HEK293 (cell line): ENCODE results near the gene TRAPPC13.

ENCODE experiments used
- CTCF ChIA-PET: fragments of 350-600 bp; formaldehyde crosslinking; extraction: SDS; loops from one replicate; lab custom pipeline; 2021; ENCODE audit warnings: antibody characterized with exemption; lab: Yijun Ruan, JAX
- POLR2A ChIA-PET: fragments of 300-600 bp; formaldehyde crosslinking; extraction: SDS; loops from one replicate; lab custom pipeline; 2020; ENCODE audit warnings: antibody characterized with exemption, inconsistent platforms; lab: Yijun Ruan, JAX
- H3K27ac ChIP-seq: fragments of 200-500 bp; sonication (Bioruptor generic); 2 replicates; pipeline ENCODE4 v1.5.1; 2014; ENCODE audit warnings: low read depth, low read length, control low read depth, inconsistent platforms; ENCODE audit errors: extremely low read depth
- H3K36me3 ChIP-seq, 2 experiments: fragments of 200-500 bp in 1 of 2; sonication (Bioruptor generic) in 1 of 2; 1 replicate in 1 of 2; 2 replicates in 1 of 2; pipeline ENCODE4 v1.5.1; 2014 to 2017; ENCODE audit warnings: inconsistent platforms in 2 of 2, low read length in 2 of 2; ENCODE audit not compliant: control insufficient read depth in 2 of 2, insufficient read depth in 1 of 2
- H3K4me1 ChIP-seq: fragments of 200-500 bp; sonication (Bioruptor generic); 2 replicates; pipeline ENCODE4 v1.5.1; 2014; ENCODE audit warnings: mild to moderate bottlenecking, low read length, inconsistent platforms; ENCODE audit not compliant: control insufficient read depth, insufficient read depth
- H3K4me3 ChIP-seq: 2 replicates; pipeline ENCODE4 v1.5.1; 2011; ENCODE audit warnings: low read depth, mild to moderate bottlenecking, control low read depth, low read length, moderate library complexity
- H3K9me3 ChIP-seq: fragments of 200-500 bp; sonication (Bioruptor generic); 2 replicates; pipeline ENCODE4 v1.5.1; 2014; ENCODE audit warnings: low read depth, low read length, inconsistent platforms; ENCODE audit not compliant: control insufficient read depth, insufficient read depth
- BCL11A ChIP-seq: fragments of 450-650 bp; formaldehyde crosslinking; IDR thresholded peaks from 2 replicates; pipeline ENCODE4 v1.5.1; 2016; ENCODE audit warnings: low read depth, missing biosample characterization, missing genetic modification characterization
- BCL11B ChIP-seq: fragments of 450-650 bp; formaldehyde crosslinking; IDR thresholded peaks from 2 replicates; pipeline ENCODE4 v1.5.1; 2016; ENCODE audit warnings: low read depth, missing biosample characterization, missing genetic modification characterization
- GLIS1 ChIP-seq: fragments of 450-650 bp; formaldehyde crosslinking; IDR thresholded peaks from 2 replicates; pipeline ENCODE4 v1.5.1; 2016; ENCODE audit warnings: missing biosample characterization, missing genetic modification characterization
- GLIS2 ChIP-seq: fragments of 450-650 bp; formaldehyde crosslinking; IDR thresholded peaks from 2 replicates; pipeline ENCODE4 v1.5.1; 2016; ENCODE audit warnings: missing biosample characterization, missing genetic modification characterization
- KLF8 ChIP-seq: fragments of 450-650 bp; formaldehyde crosslinking; IDR thresholded peaks from 2 replicates; pipeline ENCODE4 v1.5.1; 2016; ENCODE audit warnings: missing biosample characterization, missing genetic modification characterization
- OSR2 ChIP-seq: fragments of 450-650 bp; formaldehyde crosslinking; IDR thresholded peaks from 2 replicates; pipeline ENCODE4 v1.5.1; 2016; ENCODE audit warnings: missing biosample characterization, missing genetic modification characterization
- YY1 ChIP-seq: fragments of 450-650 bp; formaldehyde crosslinking; IDR thresholded peaks from 2 replicates; pipeline ENCODE4 v1.5.1; 2018; ENCODE audit warnings: missing biosample characterization, missing genetic modification characterization
- ZFP41 ChIP-seq: fragments of 450-650 bp; formaldehyde crosslinking; IDR thresholded peaks from 2 replicates; pipeline ENCODE4 v1.5.1; 2016; ENCODE audit warnings: missing biosample characterization, missing genetic modification characterization, borderline replicate concordance
- ZNF274 ChIP-seq, 2 experiments: fragments of 200-500 bp in 1 of 2; fragments of 450-650 bp in 1 of 2; sonication (Bioruptor generic) in 1 of 2; formaldehyde crosslinking in 1 of 2; IDR thresholded peaks; 2 replicates each; pipeline versions ENCODE4 v1.5.1 to v1.6.1; 2014 to 2016; ENCODE audit warnings: borderline replicate concordance in 1 of 2, inconsistent platforms in 1 of 2, low read length in 1 of 2, missing biosample characterization in 1 of 2, missing genetic modification characterization in 1 of 2
- ZNF48 ChIP-seq: fragments of 450-650 bp; formaldehyde crosslinking; IDR thresholded peaks from 2 replicates; pipeline ENCODE4 v1.5.1; 2016; ENCODE audit warnings: missing biosample characterization, missing genetic modification characterization
- ZNF664 ChIP-seq: fragments of 450-650 bp; formaldehyde crosslinking; IDR thresholded peaks from 2 replicates; pipeline ENCODE4 v1.5.1; 2016; ENCODE audit warnings: missing biosample characterization, missing genetic modification characterization
- ZNF76 ChIP-seq: fragments of 450-650 bp; formaldehyde crosslinking; IDR thresholded peaks from 2 replicates; pipeline ENCODE4; 2016; ENCODE audit warnings: low read depth, missing biosample characterization, missing genetic modification characterization, borderline replicate concordance
- ZNF785 ChIP-seq: fragments of 450-650 bp; formaldehyde crosslinking; IDR thresholded peaks from 2 replicates; pipeline ENCODE4 v1.5.1; 2016; ENCODE audit warnings: missing biosample characterization, missing genetic modification characterization
- ZSCAN18 ChIP-seq: fragments of 450-650 bp; formaldehyde crosslinking; IDR thresholded peaks from 2 replicates; pipeline ENCODE4 v1.5.1; 2016; ENCODE audit warnings: missing biosample characterization, missing genetic modification characterization
- TF ChIP-seq, protein P1 (sequence below): fragments of 450-650 bp; formaldehyde crosslinking; IDR thresholded peaks from 2 replicates; pipeline ENCODE4 v1.5.1; 2017; ENCODE audit warnings: missing biosample characterization, missing genetic modification characterization
- TF ChIP-seq, protein P2 (sequence below): fragments of 450-650 bp; formaldehyde crosslinking; IDR thresholded peaks from 2 replicates; pipeline ENCODE4 v1.5.1; 2016; ENCODE audit warnings: missing biosample characterization, missing genetic modification characterization
- TF ChIP-seq, protein P3 (sequence below): fragments of 450-650 bp; formaldehyde crosslinking; IDR thresholded peaks from 2 replicates; pipeline ENCODE4 v1.5.1; 2016; ENCODE audit warnings: missing biosample characterization, missing genetic modification characterization

TRAPPC13 gene

DNA sequence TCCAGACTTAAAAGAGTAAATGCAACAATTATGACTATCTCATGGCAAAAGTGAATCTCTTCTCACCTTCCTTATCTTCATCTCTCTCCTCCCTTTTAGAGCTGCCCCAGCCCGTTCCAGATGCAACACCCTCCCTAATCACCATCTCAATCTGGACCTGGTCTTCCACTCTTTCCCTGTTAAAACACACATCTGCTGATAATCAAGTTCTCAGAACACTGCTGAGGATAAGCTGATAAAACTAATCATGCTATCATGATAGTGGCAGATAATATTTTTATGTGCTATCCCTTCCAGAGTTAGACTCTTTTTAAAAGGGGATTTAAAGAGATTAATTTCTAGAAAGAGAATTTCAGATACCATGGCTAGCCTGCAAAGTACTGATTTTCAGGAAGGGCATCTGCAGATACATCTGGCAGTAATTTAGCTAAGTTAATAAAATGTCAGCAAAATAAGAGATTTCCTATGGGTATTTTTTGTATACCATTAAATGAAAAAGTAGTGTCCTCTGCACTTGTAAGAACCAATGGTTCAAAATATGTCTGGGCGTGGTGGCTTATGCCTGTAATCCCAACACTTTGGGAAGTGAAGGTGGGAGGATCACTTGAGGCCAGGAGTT lies 79.9 kb downstream of the TRAPPC13 start:
- ChIA-PET CTCF (interaction anchor here (0.6 kb wide), 1 partner anchor 19 kb away, joined by 3 read pairs; no protein-coding TSS in a partner anchor), POLR2A (no interaction called here)
- H3K36me3 ChIP-seq: peaks cover 38 to 51% of the 10 kb centered on the region in 2 experiments
- no peaks in the 10 kb centered on the region for H3K9me3 ChIP-seq
- H3K4me3 ChIP-seq: no peak overlapping the region
- H3K27ac ChIP-seq: no peak overlapping the region
- no peak for TF ChIP-seq ZNF48 (tag by site-specific recombination)
- TF ChIP-seq OSR2 (tag by site-specific recombination): no peak
- TF ChIP-seq GLIS2 (tag by site-specific recombination): no peak
- no peak for TF ChIP-seq KLF8 (tag by site-specific recombination)
- no peak for TF ChIP-seq ZNF76 (tag by site-specific recombination)
- no peak for TF ChIP-seq ZNF785 (tag by site-specific recombination)
- no peak for TF ChIP-seq ZSCAN18 (tag by site-specific recombination)
- no peak for TF ChIP-seq GLIS1
- no peak for TF ChIP-seq ZFP41 (tag by site-specific recombination)
- TF ChIP-seq, protein P1, sequence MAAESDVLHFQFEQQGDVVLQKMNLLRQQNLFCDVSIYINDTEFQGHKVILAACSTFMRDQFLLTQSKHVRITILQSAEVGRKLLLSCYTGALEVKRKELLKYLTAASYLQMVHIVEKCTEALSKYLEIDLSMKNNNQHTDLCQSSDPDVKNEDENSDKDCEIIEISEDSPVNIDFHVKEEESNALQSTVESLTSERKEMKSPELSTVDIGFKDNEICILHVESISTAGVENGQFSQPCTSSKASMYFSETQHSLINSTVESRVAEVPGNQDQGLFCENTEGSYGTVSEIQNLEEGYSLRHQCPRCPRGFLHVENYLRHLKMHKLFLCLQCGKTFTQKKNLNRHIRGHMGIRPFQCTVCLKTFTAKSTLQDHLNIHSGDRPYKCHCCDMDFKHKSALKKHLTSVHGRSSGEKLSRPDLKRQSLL (tag by site-specific recombination): no peak
- TF ChIP-seq, protein P2, sequence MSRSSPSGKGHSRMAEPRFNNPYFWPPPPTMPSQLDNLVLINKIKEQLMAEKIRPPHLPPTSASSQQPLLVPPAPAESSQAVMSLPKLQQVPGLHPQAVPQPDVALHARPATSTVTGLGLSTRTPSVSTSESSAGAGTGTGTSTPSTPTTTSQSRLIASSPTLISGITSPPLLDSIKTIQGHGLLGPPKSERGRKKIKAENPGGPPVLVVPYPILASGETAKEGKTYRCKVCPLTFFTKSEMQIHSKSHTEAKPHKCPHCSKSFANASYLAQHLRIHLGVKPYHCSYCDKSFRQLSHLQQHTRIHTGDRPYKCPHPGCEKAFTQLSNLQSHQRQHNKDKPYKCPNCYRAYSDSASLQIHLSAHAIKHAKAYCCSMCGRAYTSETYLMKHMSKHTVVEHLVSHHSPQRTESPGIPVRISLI: no peak
- no peak for TF ChIP-seq BCL11A
- no peak for TF ChIP-seq YY1 (tag by site-specific recombination)
- TF ChIP-seq BCL11B (tag by site-specific recombination): no peak
- H3K4me1 ChIP-seq: no peaks in the 10 kb centered on the region

DNA sequence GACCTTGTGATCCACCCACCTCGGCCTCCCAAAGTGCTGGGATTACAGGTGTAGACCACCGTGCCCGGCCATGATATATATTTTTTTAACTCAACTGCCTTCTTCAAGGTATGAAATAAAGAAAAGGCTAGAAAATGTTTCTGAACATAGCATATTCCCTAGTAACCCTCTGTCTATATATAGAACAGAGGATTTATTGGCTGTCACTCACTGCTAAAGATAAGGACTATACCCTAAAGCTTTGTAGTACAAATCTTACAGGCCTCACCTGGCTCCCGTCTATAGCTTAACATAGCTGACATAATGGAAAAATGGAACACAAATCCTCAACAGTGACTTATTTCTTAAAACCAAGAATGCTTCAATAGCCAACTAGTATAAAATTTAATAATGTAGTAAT lies 82.8 kb downstream of the TRAPPC13 start:
- H3K4me3 ChIP-seq: no peak overlapping the region
- TF ChIP-seq ZNF274 (IDR thresholded peaks at IDR 0.05; ENCODE audit: low read length) (no peak), ZNF274 (tag by site-specific recombination; IDR thresholded peaks at IDR 0.05; ENCODE audit: borderline replicate concordance) (no peak), ZNF664 (tag by site-specific recombination) (no peak)
- TF ChIP-seq, protein P3, sequence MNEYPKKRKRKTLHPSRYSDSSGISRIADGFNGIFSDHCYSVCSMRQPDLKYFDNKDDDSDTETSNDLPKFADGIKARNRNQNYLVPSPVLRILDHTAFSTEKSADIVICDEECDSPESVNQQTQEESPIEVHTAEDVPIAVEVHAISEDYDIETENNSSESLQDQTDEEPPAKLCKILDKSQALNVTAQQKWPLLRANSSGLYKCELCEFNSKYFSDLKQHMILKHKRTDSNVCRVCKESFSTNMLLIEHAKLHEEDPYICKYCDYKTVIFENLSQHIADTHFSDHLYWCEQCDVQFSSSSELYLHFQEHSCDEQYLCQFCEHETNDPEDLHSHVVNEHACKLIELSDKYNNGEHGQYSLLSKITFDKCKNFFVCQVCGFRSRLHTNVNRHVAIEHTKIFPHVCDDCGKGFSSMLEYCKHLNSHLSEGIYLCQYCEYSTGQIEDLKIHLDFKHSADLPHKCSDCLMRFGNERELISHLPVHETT (tag by site-specific recombination): no peak
- ChIA-PET CTCF (no interaction called here), POLR2A (interaction anchor here (1.1 kb wide), 1 partner anchor 14 kb away, joined by 3 read pairs; the partner anchor contains the start of genes NLN and SGTB)
- H3K9me3 ChIP-seq: no peaks in the 10 kb centered on the region
- no peak overlapping the region for H3K27ac ChIP-seq
- H3K4me1 ChIP-seq: no peaks in the 10 kb centered on the region
- H3K36me3 ChIP-seq: peaks cover 44 to 55% of the 10 kb centered on the region in 2 experiments
